GM19324 (cell line): ENCODE results near the gene ASIC4.
A peak's percentile ranks its signal among the peaks of the same experiment; 100 is the strongest.

ENCODE experiments used
- ATAC-seq: cut with Tn5 transposase; IDR thresholded peaks from one replicate; pipeline ENCODE4 v1.9.1; 2021; ENCODE audit warnings: mild to moderate bottlenecking, moderate library complexity; ENCODE audit not compliant: unreplicated experiment, low FRiP score

Gene ASIC4

DNA sequence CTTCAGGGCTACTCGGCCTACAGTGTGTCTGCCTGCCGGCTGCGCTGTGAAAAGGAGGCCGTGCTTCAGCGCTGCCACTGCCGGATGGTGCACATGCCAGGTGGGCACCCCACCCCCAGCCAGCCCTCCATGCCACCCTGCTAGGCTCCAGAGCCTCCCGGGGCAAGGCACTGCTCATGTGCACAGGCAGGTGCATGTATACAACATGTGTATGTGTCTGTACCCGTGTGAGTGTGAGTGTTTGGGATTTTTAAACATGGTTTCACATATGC lies 18.0 kb downstream of the ASIC4 start:
- no peak for ATAC-seq

DNA sequence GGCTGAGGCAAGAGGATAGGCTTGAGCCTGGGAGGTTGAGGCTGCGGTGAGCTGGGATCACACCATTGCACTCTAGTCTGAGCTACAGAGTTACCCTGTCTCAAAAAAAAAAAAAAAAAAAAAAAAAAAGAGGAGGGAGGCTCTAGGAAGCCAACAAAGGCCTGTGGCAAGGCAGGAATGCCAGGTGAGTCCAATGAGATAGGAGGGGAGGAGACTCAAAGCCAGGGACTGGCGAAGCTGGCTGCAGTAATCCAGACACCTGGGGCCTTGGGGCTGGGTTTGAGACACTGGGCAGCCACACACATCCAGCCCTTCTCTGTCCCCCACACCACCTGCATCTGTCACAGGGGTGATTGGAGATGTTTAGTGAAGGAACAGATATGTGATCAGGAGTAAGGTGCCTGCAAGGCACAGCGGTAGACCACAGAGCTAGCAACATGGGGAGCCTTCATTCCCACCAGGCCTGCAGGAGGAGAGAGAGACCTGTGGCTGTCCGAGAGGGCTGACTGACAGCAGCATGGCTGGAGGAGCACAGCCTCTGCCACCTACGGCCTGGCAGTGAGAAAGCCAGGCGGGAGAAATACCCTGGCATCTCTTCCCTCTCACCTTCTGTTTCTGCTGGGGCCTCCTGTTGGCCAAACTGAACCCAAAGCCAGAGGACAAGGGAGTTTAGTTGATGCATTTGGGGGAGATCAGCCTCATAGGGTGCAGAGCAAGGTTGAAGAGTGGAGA lies 19.8 kb downstream of the ASIC4 start:
- ATAC-seq, result no peak

DNA sequence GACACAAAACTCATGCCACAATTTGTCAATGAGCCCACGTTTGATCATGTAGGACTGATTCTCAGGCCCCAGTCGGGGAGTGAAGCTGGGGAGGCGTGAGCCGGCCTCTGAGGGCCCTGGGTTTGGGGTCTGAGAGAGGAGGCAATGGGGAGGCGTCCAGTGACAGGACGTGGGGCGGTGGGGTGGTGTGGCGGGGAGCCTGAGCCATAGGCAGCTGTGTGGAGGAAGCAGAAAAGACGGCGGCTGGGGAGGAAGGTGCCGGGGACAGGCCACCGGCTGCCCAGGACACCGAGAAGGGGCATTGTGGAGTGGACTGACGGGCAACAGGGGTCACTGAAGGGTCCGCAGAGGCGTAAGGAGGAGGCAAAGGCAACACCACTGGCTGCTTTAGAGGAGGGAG lies 22.1 kb downstream of the ASIC4 start:
- ATAC-seq, result no peak

DNA sequence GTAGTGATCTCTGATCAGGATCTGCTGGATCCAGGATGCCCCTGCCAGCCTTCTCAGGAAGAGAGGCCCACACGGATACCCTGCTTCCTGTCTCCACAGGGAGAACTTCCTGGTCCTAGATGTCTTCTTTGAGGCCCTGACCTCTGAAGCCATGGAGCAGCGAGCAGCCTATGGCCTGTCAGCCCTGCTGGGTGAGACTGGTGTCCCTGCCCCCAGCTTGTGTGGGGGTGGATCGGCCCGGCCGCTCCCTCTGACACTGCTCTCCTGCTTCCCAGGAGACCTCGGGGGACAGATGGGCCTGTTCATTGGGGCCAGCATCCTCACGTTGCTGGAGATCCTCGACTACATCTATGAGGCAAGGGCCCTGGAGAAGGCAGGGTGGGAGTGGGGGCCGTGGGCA lies 22.7 kb downstream of the ASIC4 start:
- no peak for ATAC-seq

- no peak for ATAC-seq
These were observed 23.6 kb downstream of the ASIC4 start for GRCh38 chr2:219537657-219538488.

DNA sequence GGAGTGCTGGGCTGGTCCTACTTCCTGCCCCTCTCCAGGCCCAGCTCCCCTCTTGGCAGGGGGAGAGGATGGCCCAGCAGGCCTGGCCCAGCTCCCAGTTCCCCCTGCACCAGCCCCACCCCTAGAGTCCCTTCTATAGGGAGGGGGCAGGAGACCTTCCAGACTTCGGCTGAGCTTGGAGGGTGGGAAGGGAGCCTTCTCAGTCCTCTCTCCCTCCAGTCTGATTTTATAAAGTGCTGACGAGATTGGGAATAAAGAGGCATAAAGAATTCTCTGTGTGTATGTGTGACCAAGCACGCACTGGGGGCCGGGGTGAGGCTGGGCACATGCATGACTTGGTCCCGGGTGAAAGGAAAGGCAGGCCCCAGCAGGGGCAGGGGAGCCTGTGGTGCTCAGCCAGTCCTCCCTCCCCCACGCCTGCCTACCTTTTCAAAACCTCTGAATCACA lies 24.2 kb downstream of the ASIC4 start:
- ATAC-seq, result no peak

GRCh38 chr2:219538956-219539788 lies 24.9 kb downstream of the ASIC4 start:
- no peak for ATAC-seq

DNA sequence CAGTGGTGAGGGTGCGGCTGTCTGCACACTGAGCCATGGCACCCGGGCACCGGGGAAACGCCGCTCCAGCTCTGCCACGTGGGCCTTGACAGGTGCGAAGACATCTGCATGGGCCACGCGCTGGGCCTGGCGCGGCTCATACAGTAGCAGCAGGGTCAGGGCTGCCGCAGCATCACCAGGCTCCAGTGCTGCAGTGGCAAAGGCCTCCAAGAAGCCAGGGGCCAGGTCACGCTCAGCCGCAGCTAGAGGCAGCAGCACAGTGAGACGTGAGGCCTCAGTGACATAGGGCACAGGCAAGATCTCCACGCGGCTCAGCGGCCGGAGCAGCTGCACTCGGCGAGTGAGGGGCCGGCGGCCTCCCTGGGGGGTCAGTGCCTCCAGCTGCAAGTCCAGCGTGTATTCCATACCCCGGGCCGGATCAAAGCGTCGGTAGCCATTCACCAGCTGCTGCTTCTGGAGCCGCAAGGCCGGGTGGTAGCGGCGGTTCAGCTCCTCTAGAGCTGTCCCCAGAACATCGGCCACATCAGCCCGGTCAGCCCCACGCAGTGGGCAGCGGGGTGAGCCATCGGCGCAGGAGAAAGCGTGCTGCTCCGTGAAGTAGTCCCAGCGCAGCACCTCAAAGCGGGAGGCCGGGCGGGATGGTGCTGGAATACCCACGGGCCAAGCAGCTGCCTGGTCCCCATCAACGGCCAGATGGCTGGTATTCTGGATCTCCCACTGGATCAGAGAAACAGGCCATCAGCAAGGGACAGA lies 25.8 kb downstream of the ASIC4 start:
- ATAC-seq, result no peak

- ATAC-seq, result no peak
These were observed 26.7 kb downstream of the ASIC4 start for GRCh38 chr2:219540784-219541504.

DNA sequence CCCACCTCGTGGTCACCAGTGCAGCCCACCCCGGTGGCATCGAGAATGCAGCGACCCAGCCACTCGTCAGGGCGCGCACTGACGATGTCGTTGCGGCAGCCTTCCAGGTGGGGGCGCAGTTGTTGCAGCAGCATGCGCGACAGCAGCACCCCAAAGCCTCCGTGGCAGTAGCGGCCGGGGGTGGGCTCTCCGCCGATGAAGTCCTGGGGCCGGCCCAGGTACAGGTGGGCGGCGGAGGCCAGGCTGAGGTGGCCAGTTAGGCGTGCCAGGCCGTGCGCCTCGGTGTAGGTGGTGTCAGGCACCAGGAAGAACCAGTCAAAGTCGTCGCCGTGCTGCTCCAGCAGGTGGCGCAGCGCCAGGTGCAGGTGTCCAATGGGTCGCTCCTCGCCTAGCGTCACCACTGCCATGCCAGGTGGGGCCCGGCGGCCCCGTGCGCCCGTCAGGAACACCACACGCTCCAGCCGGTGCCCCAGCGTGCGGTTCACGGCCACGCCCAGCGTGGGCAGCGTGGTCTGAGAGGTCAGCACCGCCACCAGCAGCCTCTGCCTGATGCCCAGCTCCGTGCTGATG lies 27.4 kb downstream of the ASIC4 start:
- peak; percentile 34 for ATAC-seq

DNA sequence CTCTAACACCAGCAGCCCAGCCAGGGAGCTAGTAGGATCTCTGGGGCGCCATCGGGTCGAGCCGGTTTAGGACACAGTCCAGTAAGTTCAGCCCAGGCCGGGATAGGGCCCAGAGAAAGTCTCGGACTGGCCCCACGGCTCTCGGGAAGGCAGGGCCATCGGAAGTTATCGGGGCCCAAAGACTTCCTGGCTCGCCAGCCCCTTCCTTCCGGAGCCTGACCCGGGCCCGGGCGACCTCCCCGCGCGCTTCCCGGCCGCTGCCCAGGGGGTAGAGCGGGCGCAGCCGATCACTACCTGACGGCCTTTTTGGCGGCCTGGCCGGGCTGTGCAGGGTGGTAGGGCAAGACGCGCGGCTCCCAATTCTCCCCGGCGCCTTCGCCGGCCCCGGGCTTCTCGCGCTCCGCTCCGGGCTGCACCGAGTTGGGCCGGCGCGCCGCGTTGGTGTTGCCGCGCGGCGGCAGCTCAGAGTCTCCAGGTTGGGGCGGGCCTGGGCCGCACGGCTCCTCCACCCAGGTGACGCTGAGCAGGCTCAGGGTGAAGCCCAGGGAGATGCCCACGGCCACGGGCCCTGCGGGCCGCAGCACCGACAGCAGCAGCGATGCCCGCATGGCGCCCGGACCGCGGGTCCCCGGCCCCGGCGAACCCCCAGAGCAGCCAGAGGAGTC lies 28.8 kb downstream of the ASIC4 start:
- ATAC-seq, result peak; percentile 37

- peak; percentile 80 for ATAC-seq
These were observed 29.5 kb downstream of the ASIC4 start, which contains the start of the genes CHPF and TMEM198 for GRCh38 chr2:219543596-219544358. CHPF (minus strand) TSS chr2:219543809; CDS start chr2:219543538, 271 bp downstream. TMEM198 (plus strand) TSS chr2:219544028; CDS start chr2:219544728, 700 bp downstream.

GRCh38 chr2:219544567-219544966 lies 30.3 kb downstream of the ASIC4 start:
- ATAC-seq, result no peak

- ATAC-seq, result no peak
These were observed 31.1 kb downstream of the ASIC4 start for GRCh38 chr2:219545295-219545942.

DNA sequence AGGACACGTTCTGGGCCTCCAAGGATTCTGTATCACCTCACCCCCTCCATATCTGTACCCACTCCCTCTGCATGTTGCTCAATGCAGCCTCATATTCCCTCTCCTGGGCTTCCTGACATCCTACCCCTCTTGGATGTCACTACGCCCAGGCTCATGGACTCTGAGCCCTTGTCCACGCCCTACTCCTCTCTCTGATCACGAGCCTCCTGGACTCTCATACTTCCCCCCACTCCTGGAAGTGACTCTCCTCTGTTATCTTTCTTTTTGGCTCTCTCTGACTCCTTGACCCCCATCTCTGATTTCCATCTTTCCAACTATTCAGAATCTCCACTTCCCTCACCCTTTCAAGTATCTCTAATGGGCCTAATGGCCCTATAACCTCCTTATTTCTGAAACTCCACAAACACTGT lies 31.7 kb downstream of the ASIC4 start:
- no peak for ATAC-seq

- ATAC-seq, result no peak
These were observed 33.3 kb downstream of the ASIC4 start for GRCh38 chr2:219547621-219548020.

- no peak for ATAC-seq
These were observed 34.7 kb downstream of the ASIC4 start for GRCh38 chr2:219548990-219549389.

DNA sequence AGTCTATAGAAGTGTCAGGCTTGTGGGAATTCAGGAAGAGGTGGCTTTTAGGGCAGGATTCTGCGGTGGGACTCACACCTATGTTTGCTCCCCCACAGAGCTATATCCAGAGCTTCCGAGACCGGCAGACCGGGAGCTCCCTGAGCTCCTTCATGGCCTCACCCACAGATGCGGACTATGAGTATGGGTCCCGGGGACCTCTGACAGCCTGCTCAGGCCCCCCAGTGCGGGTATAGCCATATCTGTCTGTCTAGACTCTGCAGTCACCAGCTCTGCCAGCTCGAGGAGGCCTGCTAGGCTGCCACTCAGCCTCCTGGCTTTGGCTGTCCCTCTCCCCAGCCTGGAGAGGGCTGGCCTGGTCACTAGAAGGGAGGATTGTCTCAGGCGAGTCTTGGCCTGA lies 35.3 kb downstream of the ASIC4 start:
- ATAC-seq, result no peak
